HEK293T (cell line): ENCODE measurements around the gene KPTN.

Experiments
- ARNT ChIP-seq: fragments of 450-650 bp; IDR thresholded peaks from 2 replicates; pipeline ENCODE4 v1.6.1; 2017; ENCODE audit warnings: mild to moderate bottlenecking
- CTBP1 ChIP-seq: fragments of 450-650 bp; IDR thresholded peaks from 2 replicates; pipeline ENCODE4 v1.6.1; 2016; ENCODE audit warnings: borderline replicate concordance
- FOXK2 ChIP-seq: fragments of 450-650 bp; IDR thresholded peaks from 2 replicates; pipeline ENCODE4 v1.6.1; 2016; ENCODE audit warnings: mild to moderate bottlenecking
- FOXM1 ChIP-seq: fragments of 450-650 bp; IDR thresholded peaks from 2 replicates; pipeline ENCODE4 v1.6.1; 2017; ENCODE audit warnings: mild to moderate bottlenecking, borderline replicate concordance
- L3MBTL2 ChIP-seq: fragments of 450-650 bp; conservative IDR thresholded peaks from 2 replicates; pipeline ENCODE4 v1.6.1; 2016; ENCODE audit warnings: mild to moderate bottlenecking
- SP1 ChIP-seq: fragments of 450-650 bp; IDR thresholded peaks from 2 replicates; pipeline ENCODE4 v1.6.1; 2017
- TARDBP ChIP-seq: fragments of 450-650 bp; IDR thresholded peaks from 2 replicates; pipeline ENCODE4 v1.6.1; 2016
- ZNF384 ChIP-seq: fragments of 450-650 bp; IDR thresholded peaks from 2 replicates; pipeline ENCODE4 v1.6.1; 2016

DNA sequence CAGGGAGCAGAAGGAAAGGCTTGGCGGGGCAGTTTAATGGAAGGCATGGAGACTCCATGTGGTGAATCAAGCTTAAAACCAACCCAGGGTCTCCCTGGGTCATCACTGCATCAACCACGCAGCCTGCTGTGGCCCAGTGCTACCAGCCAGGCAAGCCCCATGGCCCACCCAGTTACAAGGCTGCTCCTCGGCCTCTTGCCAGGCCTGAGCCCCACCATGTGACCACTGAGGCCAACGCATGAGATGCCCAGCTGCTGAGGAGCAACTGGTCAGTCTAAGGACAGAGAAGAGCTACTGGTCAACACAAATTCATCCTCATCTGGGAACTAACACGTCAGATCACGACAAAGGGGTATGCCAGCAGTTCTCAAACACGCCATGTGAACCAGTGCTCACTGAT is 15.4 kb upstream of the KPTN start:
- TF ChIP-seq TARDBP (no peak), SP1 (no peak), L3MBTL2 (no peak), ZNF384 (no peak), FOXM1 (no peak), FOXK2 (no peak), CTBP1 (no peak), ARNT (no peak)
